Amniotic epithelial cell (primary cell): Measurements from ENCODE around the gene DIDO1.

Experiments
- DNase-seq: peaks from one replicate; pipeline ENCODE4 v3.0.0-alpha.2; 2010; ENCODE audit warnings: low read depth

The DIDO1 gene

DNA sequence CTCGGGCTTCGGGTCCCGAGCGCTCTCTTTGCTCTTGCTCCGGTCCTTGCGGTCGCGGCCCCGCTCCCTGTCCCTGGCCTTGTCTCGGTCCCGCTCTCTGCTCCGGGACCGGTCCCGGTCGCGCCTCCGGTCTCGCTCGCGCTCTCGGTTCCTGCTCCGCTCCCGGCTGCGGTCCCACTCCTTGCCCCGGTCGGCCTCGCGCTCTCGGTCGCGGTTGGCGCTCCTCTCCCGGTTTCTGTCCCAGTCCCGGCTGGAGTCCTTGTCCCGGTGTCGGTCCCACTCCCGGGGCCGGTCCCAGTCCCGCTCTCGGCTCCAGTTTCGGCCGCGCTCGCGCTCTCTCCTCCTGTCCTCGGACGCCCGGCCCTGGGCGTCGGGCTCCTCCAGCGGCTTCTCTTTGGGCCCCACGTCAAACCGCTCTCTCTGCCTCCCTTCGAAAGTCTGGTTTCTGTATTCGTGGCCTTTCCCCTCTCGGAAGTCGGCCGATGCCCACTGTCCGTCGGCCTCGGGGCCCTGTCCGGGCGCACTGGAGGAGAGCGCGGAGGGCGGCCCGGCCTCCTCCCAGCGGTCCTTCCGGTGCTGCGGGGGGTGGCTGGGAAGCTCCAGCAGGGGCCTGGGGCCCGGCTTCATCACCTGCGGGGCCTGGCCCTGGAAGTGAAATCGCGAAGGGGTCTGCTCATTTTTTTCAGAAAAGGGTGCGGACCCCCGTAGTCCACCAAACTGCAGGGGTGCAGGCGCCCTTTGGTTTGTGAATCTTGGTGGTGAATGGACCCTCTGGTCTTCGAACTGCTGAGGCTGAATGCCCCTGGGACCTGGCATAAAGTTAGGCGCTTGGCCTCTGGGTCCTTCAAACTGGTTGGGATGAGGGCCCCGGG is 46.8 kb downstream of the DIDO1 start:
- DNase-seq, result no peak

DNA sequence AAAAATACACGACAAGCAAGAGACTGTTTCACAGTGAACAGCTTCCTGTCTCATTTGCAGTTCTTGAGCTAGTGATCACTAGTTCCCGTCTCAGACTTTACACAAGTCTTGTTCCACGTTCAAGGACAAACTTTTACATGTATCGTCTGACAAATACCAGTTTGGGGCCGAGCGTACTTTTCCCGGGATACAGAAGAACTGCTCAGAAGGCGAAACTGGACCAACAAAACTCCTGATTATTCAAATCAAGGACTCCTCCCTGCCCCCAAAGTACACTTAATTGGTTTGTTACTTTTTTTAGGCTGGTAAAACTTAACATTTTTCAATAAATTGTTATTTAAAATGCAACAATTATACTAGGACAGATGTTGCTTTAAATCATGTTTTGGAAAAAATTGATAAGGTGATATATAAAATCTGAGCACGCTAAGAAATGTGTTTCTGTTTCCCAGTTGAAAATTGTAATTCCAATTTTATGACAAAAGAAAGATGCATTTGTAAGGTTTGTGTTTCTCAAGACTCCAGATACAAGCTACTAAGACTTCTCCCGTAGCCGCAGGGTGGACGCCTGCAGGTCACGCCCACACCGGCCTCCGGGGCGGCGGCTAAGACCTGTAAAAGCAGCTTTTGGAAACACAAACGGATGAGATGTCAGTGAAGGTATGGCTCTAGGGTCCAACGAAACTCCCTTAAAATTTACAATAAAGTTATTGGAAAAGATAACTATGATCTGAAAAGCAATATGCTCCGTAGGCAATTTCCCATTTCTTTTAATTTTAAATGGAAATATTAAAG is 47.9 kb downstream of the DIDO1 start:
- DNase-seq, result peak; percentile 25

DNA sequence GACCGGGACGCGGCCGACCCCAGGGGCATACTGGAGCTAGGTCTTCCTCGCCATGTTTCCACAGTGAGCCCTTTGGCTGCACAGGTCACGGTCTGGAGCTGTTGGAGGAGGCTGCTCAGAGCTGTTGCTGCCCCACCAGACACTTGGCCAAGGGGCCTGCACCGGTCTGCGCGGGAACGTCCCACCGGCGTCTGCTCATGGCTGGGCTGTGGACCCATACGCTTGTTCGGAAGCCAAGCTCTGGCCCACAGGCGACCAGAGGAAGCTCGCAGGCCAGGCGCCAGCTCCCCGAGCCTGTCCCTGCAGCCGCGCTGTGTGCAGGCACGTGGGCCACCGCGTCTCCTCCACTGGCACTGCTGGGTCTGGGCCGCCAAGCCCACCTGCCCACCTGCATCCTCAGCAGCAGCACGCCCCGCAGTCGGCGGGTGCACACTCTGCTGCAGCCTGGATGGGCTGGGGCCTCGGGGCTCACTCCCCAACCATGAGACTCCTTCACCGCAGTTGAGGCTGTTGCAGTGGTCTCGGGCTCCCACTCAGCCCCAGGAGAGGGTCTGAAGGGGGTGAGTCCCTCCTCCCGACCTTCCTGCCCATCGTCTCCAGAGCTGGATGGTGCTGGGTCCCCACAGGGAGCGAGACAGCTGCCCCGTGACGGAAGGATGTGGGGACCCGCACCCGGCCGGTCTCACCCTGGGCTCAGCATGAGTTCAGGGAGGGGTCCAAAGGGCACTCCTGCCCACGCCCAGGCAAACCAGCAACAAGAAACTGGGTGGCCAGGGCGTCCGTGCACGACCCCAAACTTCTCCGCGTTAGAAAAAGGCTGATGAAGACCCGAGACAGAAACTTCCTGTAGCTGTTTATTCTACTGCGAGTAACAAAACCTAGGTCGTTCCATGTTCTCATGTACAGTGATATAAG is 49.1 kb downstream of the DIDO1 start:
- DNase-seq, result no peak

DNA sequence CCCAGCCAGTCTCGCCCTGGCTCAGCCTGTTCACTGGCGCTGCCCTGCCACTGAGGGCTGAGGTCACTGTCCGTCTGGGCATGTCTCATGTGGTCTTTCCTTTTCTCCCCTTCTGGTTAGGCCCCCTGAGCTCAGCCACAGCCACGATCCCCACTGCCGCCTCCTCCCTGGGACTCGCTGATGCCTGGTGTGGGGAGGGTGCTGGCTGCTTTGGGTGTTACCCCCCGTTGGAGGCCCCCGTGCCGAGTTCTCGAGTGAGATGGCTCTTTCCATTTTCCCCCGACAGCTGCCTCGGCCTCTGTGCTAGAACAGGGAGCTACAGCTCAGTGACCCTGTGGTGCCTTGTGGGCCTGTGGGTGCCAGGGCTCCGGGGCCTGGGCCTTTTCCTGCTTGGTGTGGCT is 49.8 kb downstream of the DIDO1 start:
- DNase-seq, result no peak

DNA sequence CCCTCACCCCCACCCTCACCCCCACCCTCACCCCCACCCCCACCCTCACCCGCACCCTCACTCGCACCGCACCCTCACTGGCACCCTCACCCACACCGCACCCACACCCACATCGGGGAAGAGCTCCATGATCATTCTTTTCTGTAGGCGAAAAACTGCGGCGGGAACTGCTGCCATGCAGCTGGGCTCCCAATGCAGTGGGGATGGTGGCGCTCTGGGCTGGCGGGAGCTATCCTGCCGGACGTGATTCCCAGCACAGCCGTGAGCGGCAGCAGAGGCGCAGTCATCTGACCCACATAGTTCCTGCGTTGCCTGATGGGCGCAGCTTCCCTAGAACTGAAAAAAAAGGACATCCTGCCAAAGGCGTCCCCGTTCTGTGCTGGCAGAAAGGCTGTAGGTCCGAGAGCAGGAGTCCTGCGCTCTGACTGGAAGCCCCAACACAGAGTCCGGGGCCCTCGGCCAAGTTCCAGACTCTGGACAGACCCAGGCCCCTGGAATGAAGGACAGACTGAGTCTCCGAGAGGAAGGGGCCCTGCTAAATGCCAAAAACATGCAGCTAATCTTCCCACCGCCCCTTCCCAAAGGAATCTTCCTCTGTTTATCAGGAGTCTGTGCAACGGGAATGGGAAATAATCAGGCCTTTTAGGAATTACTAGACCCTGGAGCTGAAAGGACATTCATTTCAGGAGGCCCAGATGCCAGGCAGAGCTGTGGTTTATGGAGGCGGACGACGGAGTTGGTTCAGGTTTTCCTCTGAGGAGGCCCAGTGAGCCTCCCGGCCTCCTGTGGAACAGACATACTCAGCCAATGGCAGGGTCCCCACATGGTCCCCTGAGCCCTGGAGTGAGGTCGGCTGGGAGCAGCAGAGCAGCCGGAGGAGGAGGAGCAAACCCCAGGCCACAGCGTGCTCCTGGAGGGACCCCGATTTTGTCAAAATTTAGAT is 50.6 kb downstream of the DIDO1 start:
- DNase-seq, result peak; percentile 87

DNA sequence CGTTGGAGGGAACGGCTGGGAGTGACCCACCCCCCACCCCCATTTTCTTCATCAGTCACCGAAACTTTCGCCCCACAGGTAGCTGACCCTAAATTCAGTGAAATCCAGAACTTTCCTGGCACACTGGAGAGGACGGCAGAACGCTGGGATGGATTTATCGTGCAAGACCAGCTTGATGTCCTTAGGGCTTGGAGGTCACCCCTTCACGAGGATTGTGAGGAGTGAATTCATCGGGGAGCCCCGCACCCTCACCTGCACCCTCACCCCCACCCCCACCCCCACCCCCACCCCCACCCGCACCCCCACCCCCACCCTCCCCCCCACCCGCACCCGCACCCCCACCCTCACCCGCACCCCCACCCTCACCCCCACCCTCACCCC is 51.4 kb downstream of the DIDO1 start:
- DNase-seq, result no peak

DNA sequence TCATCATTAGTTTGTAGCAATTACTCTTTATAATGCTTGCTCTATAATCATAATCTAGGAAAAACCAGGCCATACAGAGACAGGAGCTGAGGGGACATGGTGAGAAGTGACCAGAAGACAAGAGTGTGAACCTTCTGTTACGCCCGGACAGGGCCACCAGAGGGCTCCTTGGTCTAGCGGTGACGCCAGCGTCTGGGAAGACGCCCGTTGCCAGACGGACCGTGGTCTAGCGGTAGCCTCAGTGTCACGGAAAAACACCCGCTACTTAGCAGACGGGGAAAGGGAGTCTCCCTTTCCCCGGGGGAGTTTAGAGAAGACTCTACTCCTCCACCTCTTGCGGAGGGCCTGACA is 52.6 kb downstream of the DIDO1 start:
- DNase-seq, result peak; percentile 69

DNA sequence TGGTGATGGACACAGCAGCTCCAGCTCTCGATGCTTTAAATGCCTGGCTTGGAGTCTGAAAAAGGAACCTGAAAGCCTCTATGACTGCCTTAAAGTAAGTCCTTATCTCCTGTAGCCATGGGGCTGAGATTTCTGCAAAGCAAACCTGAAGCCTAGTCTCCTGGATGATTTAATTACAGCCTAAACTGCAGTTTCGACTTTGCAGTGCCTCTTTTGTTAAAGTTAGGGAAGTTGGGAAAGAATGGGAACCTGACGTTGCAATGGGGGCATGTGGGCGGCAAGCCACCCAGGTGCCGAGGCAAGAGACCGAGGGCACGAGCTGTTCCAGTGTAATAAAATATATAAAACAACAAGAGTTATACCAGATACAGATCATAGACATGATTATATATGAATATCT is 53.0 kb downstream of the DIDO1 start:
- DNase-seq, result no peak

DNA sequence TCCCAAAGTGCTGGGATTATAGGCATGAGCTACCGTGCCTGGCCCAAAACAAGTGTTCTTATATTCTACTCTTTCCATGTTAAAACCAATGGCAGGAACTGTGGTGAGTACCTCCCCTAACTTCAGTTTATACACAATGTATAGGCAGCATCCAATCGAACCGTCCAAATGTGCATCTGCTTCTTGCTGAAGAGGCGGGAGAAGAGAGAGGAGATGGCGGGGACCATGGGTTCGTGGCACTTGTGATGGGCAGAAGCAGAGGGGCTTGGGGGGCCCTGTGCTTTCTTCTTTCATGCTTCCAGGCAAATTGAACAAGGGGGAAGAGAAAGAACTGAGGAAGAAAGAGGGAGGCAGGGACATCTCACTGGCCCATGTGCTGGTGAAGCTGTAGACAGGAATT is 53.4 kb downstream of the DIDO1 start:
- DNase-seq, result no peak

DNA sequence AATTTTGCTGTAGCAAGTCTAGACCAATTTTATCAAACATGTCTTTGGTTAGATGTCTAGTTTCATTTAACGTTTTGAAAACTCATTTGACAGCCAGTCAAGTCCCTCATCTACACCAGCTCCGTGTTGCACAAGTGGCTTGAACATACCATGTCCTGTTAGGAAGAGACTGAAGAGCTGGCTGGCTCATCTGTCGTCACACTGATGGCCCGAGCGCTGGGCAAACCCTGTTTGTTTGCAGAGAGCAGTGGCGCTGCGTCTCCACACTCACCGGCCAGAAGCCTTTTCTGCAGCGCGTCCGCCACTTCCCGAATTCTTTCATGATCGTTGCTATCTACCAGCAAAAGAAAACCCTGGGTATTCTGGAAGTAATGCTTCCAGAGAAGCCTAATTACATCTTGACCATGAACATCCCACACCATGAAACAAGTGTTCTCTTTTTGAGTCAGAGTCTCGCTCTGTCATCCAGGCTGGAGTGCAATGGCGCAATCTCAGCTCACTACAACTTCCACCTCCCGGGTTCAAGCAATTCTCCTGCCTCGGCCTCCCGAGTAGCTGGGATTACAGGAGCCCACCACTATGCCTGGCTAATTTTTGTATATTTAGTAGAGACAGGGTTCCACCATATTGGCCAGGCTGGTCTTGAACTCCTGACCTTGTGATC is 54.0 kb downstream of the DIDO1 start:
- DNase-seq, result peak; percentile 12

DNA sequence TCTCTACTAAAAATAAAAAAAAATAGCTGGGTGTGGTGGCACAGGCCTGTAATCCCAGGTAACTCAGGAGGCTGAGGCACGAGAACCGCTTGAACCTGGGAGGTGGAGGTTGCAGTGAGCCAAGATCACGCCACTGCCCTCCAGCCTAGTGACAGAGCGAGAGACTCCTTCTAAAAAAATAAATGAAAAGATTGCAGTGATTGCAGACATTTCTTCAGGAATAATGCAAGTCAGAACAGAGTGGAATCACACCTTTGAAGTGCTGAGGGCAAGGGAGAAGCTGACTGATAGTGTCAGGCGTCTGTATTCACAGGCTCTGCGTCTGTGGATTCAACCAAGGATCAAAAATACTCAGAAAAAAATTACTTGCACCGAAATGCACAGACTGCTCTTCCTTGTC is 62.1 kb downstream of the DIDO1 start:
- DNase-seq, result no peak

DNA sequence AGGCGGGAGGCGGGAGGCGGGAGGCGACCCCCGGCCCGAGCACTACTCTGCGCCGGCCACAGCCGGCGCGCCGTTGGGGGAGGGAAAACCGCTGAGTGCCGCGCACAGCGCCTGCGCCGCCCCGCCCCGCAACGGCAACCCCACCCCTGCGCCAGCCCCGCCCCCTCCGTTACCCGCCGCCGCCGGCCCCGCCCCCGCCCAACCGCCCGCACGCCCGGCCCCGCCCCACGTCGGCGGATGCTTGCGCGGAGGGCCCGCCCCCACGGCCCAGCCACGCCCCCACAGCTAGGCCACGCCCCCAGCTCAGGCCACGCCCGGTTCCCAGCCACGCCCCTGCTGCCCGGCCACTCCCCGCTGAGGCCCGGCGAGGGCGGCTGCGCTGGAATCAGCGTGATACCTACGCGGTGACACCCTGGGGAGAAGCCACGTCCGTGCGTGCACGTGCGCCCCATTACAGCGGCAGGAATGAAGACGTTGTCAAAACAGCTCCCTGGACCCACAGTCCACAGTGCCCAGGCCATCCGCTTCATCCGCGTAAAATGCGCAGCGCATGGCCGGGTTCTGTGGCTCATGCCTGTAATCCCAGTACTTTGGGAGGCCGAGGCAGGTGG is 64.5 kb downstream of the DIDO1 start, which contains the start of gene TCFL5:
Gene TCFL5 (minus strand): TSS at position 97 of the 611 bp plus-strand sequence. CDS start 152 bp downstream, outside the sequence.
- DNase-seq, result peak; percentile 84

DNA sequence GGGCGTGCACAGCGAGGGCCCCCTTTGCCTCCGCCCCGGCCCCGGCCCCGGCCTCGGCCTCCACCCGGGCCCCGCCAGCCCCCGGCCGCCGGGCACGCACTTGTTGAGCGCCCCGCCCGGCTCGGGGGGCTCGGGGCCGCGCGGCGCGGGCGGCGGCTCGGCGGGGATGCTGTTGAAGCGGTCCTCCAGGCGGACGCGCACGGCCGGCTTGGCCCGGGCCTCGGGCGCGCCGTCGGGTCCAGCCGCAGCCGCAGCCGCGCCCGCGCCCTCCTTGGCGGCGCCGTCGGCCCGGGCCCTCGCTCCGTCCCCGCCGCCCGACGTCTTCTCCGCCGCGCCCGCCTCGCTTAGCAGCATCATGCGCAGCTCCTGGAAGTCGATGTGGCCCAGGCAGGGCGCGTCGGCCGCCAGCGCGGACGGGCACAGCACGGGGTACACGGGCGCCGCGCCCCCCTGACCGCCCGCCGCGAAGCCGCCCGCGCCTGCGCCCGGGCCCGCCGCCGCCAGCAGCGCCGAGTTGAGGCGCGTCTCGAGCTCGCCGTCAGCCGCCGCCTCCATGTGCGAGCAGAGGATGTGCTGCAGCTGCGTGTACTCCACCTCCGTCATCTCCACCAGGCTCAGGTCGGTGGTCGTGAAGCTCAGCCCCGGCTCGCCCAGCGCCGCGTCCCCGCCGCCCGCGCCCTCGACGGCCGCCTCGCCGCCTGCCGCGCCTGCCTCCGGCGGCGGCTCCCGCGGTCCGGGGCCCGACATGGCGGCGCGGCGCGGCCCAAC is 65.2 kb downstream of the DIDO1 start:
- no peak for DNase-seq

DNA sequence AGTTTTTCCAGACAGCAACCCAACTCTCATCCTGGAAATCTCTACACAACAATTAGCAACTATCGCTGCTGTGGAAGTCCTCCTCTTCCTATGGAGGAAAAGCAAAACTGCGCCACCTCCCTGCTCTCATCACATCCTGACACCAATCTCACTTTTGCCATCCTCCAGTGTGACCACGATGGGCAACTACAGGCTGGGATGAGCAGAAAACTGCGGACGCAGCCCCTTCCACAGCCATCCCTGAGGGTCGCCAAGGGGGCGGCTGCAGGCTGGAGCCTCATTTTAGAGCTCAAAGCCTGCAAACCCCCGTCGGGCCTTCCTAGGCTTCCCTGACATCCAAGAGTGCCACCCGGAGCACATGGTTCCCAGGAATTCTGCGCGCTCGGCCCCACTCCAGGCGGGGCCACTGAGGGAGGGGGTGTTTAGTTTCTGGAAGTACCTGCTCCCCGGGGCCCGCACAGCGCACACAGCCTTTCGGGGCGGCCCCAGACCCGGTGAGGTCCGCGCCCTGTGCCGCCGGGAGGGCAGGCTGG is 65.8 kb downstream of the DIDO1 start:
- peak; percentile 39 for DNase-seq

DNA sequence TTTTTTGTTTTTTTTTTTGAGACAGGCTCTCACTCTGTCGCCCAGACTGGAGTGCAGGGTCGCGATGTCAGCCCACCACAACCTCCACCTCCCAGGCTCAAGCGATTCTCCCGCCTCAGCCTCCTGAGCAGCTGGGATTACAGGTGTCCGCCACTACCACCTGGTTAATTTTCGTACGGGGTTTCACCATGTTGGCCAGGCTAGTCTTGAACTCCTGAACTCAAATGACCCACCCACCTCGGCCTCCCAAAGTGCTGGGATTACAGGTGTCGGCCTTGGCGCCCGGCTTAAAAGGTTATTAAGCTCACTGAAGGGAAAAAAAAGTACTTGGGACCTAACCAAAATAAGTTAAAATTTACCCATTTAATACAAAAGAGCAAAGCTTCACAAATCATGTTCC is 66.6 kb downstream of the DIDO1 start:
- no peak for DNase-seq

DNA sequence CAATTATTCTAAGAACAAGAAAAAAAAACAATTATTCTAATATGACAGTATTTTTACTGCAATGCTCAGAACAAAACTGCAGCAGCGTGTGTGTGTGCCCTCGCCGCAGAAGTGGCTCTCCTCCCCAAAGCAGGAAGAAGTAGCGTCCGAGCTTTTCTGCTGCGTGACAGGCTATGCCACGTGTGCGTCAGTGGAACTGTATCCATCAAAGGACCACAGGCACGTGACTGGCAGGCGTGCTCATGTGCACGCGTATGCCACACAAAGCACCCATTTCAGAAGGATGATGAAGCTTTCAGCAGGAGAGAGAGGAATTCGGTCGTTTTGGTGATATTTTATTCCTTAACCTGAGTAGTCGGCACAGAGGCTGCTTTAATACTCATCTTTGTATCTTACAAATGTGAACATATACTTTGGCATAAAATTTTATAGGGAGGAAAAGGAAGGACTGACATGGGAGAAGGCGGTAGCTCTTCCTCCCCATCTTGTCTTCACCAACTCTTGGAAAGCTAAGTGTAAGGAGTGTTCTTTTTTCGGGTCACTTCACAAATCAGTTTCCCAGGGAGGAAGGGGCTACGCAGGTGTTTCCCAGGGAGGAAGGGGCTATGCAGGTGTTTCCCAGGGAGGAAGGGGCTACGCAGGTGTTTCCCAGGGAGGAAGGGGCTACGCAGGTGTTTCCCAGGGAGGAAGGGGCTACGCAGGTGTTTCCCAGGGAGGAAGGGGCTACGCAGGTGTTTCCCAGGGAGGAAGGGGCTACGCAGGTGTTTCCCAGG is 68.1 kb downstream of the DIDO1 start:
- DNase-seq, result no peak

DNA sequence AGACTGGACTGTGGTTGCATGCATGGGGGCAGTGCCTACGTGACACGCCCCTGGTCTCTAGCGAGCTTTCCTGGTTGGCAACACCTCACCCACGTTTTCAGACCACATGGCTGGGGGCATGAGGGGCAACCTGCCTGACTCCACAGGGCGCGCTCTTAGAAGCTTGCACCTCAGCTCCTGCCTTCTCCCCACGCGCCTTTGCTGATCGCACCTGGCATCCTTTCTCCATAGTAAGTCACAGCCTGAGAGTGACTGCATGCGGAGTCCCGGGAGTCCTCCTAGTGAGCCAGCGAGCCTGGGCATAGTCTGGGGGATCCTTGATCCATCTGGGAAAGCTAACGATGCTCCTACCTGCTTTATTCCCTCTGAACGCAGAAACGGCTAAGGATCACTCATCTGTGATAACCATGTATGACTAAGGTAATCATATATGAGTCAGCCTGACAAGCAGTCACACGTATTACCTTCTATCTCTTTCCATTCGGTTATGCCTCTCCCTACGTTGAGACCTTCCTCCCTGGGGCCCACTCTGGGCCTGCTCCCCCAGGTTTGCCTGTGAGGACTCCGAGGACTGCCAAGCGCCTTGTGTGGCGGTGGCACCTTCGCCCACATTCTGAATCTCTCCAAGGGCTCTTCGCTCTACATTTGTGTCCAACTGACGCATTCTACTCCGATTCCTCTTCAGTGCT is 69.2 kb downstream of the DIDO1 start:
- DNase-seq, result no peak

DNA sequence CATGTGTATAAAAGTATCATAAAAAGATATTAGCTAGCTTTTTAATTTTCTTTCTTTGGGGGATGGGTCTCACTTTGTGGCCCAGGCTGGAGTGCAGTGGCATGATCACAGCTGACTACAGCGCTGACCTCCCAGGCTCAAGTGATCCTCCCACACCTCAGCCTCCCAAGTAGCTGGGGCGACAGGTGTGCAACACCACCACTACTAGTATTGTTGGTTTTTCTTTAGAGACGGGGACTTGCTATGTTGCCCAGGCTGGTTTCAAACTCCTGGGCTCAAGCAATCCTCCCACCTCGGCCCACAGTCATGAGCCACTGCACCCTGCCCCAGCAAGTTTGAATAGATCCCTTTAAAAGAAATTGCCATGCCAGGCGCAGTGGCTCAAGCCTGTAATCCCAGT is 71.2 kb downstream of the DIDO1 start:
- no peak for DNase-seq
